ENCODE data around the gene ARHGAP21.
"Not testable (repeated sequence)": the region's sequence is repeated elsewhere in the genome, so short reads cannot be mapped to it uniquely, and the experiment has no call there.

ARHGAP21 gene

GRCh38 chr10:24623383-24623782, 100.3 kb downstream of the ARHGAP21 start:
- Histone ChIP-seq H3K36me3 (ENCODE audit: insufficient read depth, low read length) (peaks cover 38% of the 10 kb centered on the region), H2AFZ (ENCODE audit: low read depth, low read length) (no peak overlapping the region), H3K4me3 (ENCODE audit: low read length) (no peak overlapping the region)

GRCh38 chr10:24622781-24623301, 100.8 kb downstream of the ARHGAP21 start:
- Histone ChIP-seq H3K36me3 (ENCODE audit: insufficient read depth, low read length) (peaks cover 39% of the 10 kb centered on the region), H3K4me3 (ENCODE audit: low read length) (no peak overlapping the region), H3K27me3 (ENCODE audit: insufficient read depth, low read length) (no peaks in the 10 kb centered on the region), H3K9me3 (ENCODE audit: low read length) (no peaks in the 10 kb centered on the region), H2AFZ (ENCODE audit: low read depth, low read length) (no peak overlapping the region), H3K4me1 (ENCODE audit: insufficient read depth, low read length) (peaks cover 4% of the 10 kb centered on the region)

More at GRCh38 chr10:24623383-24623782, 100.3 kb downstream of the ARHGAP21 start:
- no peaks in the 10 kb centered on the region for H3K9me3 ChIP-seq (ENCODE audit: low read length)
- H3K27me3 ChIP-seq (ENCODE audit: insufficient read depth, low read length): no peaks in the 10 kb centered on the region
- H3K4me1 ChIP-seq (ENCODE audit: insufficient read depth, low read length): peaks cover 4% of the 10 kb centered on the region

- not testable (repeated sequence) for H3K27me3 ChIP-seq (ENCODE audit: insufficient read depth, low read length); H3K4me3 ChIP-seq (ENCODE audit: low read length); H3K4me1 ChIP-seq (ENCODE audit: insufficient read depth, low read length); H3K9me3 ChIP-seq (ENCODE audit: low read length); H2AFZ ChIP-seq (ENCODE audit: low read depth, low read length)
- peaks cover 45% of the 10 kb centered on the region for H3K36me3 ChIP-seq (ENCODE audit: insufficient read depth, low read length)
Measured at GRCh38 chr10:24621035-24621795, 102.5 kb downstream of the ARHGAP21 start.

GRCh38 chr10:24619994-24620310, 103.7 kb downstream of the ARHGAP21 start:
- H3K9me3 ChIP-seq (ENCODE audit: low read length); H3K27me3 ChIP-seq (ENCODE audit: insufficient read depth, low read length); H3K4me3 ChIP-seq (ENCODE audit: low read length); H2AFZ ChIP-seq (ENCODE audit: low read depth, low read length); H3K4me1 ChIP-seq (ENCODE audit: insufficient read depth, low read length): not testable (repeated sequence)
- H3K36me3 ChIP-seq (ENCODE audit: insufficient read depth, low read length): peaks cover 52% of the 10 kb centered on the region

- H3K36me3 ChIP-seq (ENCODE audit: insufficient read depth, low read length): peaks cover 55% of the 10 kb centered on the region
- H3K9me3 ChIP-seq (ENCODE audit: low read length); H3K4me1 ChIP-seq (ENCODE audit: insufficient read depth, low read length); H2AFZ ChIP-seq (ENCODE audit: low read depth, low read length); H3K4me3 ChIP-seq (ENCODE audit: low read length); H3K27me3 ChIP-seq (ENCODE audit: insufficient read depth, low read length): not testable (repeated sequence)
Measured at GRCh38 chr10:24619291-24619993, 104.2 kb downstream of the ARHGAP21 start.

GRCh38 chr10:24618401-24618800, 105.3 kb downstream of the ARHGAP21 start:
- Histone ChIP-seq H3K4me1 (ENCODE audit: insufficient read depth, low read length) (peaks cover 4% of the 10 kb centered on the region), H3K4me3 (ENCODE audit: low read length) (no peak overlapping the region), H3K36me3 (ENCODE audit: insufficient read depth, low read length) (peaks cover 64% of the 10 kb centered on the region), H3K27me3 (ENCODE audit: insufficient read depth, low read length) (no peaks in the 10 kb centered on the region), H3K9me3 (ENCODE audit: low read length) (no peaks in the 10 kb centered on the region), H2AFZ (ENCODE audit: low read depth, low read length) (no peak overlapping the region)

- Histone ChIP-seq H3K4me3 (ENCODE audit: low read length) (no peak overlapping the region), H2AFZ (ENCODE audit: low read depth, low read length) (no peak overlapping the region), H3K36me3 (ENCODE audit: insufficient read depth, low read length) (peaks cover 65% of the 10 kb centered on the region)
Measured at GRCh38 chr10:24617771-24618396, 105.8 kb downstream of the ARHGAP21 start.

GRCh38 chr10:24616536-24616935, 107.2 kb downstream of the ARHGAP21 start:
- Histone ChIP-seq H3K9me3 (ENCODE audit: low read length) (peaks cover 3% of the 10 kb centered on the region), H3K4me1 (ENCODE audit: insufficient read depth, low read length) (no peaks in the 10 kb centered on the region), H2AFZ (ENCODE audit: low read depth, low read length) (no peak overlapping the region), H3K27me3 (ENCODE audit: insufficient read depth, low read length) (no peaks in the 10 kb centered on the region), H3K36me3 (ENCODE audit: insufficient read depth, low read length) (peaks cover 70% of the 10 kb centered on the region), H3K4me3 (ENCODE audit: low read length) (no peak overlapping the region)

More at GRCh38 chr10:24617771-24618396, 105.8 kb downstream of the ARHGAP21 start:
- Histone ChIP-seq H3K27me3 (ENCODE audit: insufficient read depth, low read length) (no peaks in the 10 kb centered on the region), H3K4me1 (ENCODE audit: insufficient read depth, low read length) (peaks cover 3% of the 10 kb centered on the region), H3K9me3 (ENCODE audit: low read length) (no peaks in the 10 kb centered on the region)

- Histone ChIP-seq H2AFZ (ENCODE audit: low read depth, low read length) (no peak overlapping the region), H3K4me3 (ENCODE audit: low read length) (no peak overlapping the region), H3K9me3 (ENCODE audit: low read length) (no peaks in the 10 kb centered on the region), H3K36me3 (ENCODE audit: insufficient read depth, low read length) (peaks cover 74% of the 10 kb centered on the region), H3K4me1 (ENCODE audit: insufficient read depth, low read length) (peaks cover 3% of the 10 kb centered on the region), H3K27me3 (ENCODE audit: insufficient read depth, low read length) (no peaks in the 10 kb centered on the region)
Measured at GRCh38 chr10:24606021-24606420, 117.7 kb downstream of the ARHGAP21 start.

GRCh38 chr10:24605141-24605540, 118.5 kb downstream of the ARHGAP21 start:
- Histone ChIP-seq H3K36me3 (ENCODE audit: insufficient read depth, low read length) (peaks cover 78% of the 10 kb centered on the region), H2AFZ (ENCODE audit: low read depth, low read length) (no peak overlapping the region), H3K4me1 (ENCODE audit: insufficient read depth, low read length) (peaks cover 3% of the 10 kb centered on the region), H3K9me3 (ENCODE audit: low read length) (no peaks in the 10 kb centered on the region), H3K27me3 (ENCODE audit: insufficient read depth, low read length) (no peaks in the 10 kb centered on the region), H3K4me3 (ENCODE audit: low read length) (no peak overlapping the region)

GRCh38 chr10:24603333-24603732, 120.4 kb downstream of the ARHGAP21 start:
- peaks cover 87% of the 10 kb centered on the region for H3K36me3 ChIP-seq (ENCODE audit: insufficient read depth, low read length)
- no peak overlapping the region for H3K4me3 ChIP-seq (ENCODE audit: low read length)
- peaks cover 3% of the 10 kb centered on the region for H3K4me1 ChIP-seq (ENCODE audit: insufficient read depth, low read length)
- no peak overlapping the region for H2AFZ ChIP-seq (ENCODE audit: low read depth, low read length)
- no peaks in the 10 kb centered on the region for H3K9me3 ChIP-seq (ENCODE audit: low read length)
- no peaks in the 10 kb centered on the region for H3K27me3 ChIP-seq (ENCODE audit: insufficient read depth, low read length)

- peaks cover 4% of the 10 kb centered on the region for H3K4me1 ChIP-seq (ENCODE audit: insufficient read depth, low read length)
- no peaks in the 10 kb centered on the region for H3K27me3 ChIP-seq (ENCODE audit: insufficient read depth, low read length)
- H2AFZ ChIP-seq (ENCODE audit: low read depth, low read length): no peak overlapping the region
- H3K9me3 ChIP-seq (ENCODE audit: low read length): no peaks in the 10 kb centered on the region
- peaks cover 98% of the 10 kb centered on the region for H3K36me3 ChIP-seq (ENCODE audit: insufficient read depth, low read length)
- no peak overlapping the region for H3K4me3 ChIP-seq (ENCODE audit: low read length)
Measured at GRCh38 chr10:24597961-24598360, 125.7 kb downstream of the ARHGAP21 start.

- no peak overlapping the region for H3K4me3 ChIP-seq (ENCODE audit: low read length)
- no peak overlapping the region for H2AFZ ChIP-seq (ENCODE audit: low read depth, low read length)
- H3K4me1 ChIP-seq (ENCODE audit: insufficient read depth, low read length): peaks cover 4% of the 10 kb centered on the region
- H3K36me3 ChIP-seq (ENCODE audit: insufficient read depth, low read length): peaks cover 98% of the 10 kb centered on the region
- H3K27me3 ChIP-seq (ENCODE audit: insufficient read depth, low read length): no peaks in the 10 kb centered on the region
- no peaks in the 10 kb centered on the region for H3K9me3 ChIP-seq (ENCODE audit: low read length)
Measured at GRCh38 chr10:24597426-24597825, 126.3 kb downstream of the ARHGAP21 start.
